ENCODE data around the gene YBX1. TPM values are rescaled to one million over a fixed set of nuclear protein-coding genes. Genes with fewer than 3 reads are reported as not detected.

The YBX1 gene
- total and polyA plus RNA-seq, 2 of the 13 experiments (the other 11 are each of a cell fraction or from before 2014, with no cell fraction given) = 339 to 628 TPM

DNA sequence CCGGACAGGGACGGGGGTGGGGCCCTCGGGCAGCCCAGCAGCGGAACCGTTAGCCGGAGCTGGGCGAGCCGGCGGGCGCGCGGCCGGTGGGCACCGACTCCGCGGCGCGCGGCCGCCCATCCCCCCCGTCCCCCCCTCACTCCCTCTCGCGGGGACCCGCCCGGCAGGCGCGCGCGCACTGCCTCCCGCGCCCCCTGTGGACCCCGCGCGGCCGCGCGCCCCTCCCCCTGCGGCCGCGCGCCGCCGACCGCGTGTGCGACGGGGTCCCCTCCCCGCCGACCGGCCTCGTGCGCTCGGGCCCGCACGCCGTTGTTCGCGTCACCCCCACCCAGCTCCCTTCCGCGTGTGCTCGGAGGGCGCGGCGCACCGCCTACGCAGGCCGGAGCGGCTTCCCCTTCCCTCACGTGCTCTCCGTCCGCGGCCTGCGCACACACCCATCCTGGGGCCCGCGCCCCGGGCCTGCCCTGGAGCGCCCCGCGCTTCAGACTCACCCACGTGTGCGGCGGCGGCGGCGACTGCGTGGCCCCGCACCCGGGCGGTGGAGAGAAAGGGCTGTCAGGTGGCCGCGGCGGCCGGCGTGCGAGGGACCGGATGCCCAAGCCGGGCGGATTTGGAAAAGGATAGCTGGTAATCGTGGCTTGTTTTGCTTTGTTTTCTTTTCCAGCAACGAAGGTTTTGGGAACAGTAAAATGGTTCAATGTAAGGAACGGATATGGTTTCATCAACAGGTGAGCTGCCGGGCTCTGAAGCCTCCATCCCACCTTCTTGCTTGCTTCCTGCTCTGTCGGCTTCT, 717 bp downstream of the YBX1 start (continued):
- TF ChIP-seq KDM2A (CRISPR knock-in tag; IDR thresholded peaks at IDR 0.05; ENCODE audit: borderline replicate concordance, low read depth) (peak; percentile 60; the same call in 1 of the 2 replicates), SOX6 (IDR thresholded peaks at IDR 0.05) (no peak), SOX6 (CRISPR knock-in tag; IDR thresholded peaks at IDR 0.05) (no peak), ZNF205 (CRISPR knock-in tag; IDR thresholded peaks at IDR 0.05) (0 out of 2 replicates have a peak, but pooled peaks have one; percentile 40), EED (CRISPR knock-in tag; IDR thresholded peaks at IDR 0.05) (no peak), FOXA3 (CRISPR knock-in tag; IDR thresholded peaks at IDR 0.05) (peak; percentile 26), EEA1 (CRISPR knock-in tag; IDR thresholded peaks at IDR 0.05; ENCODE audit: borderline replicate concordance) (no peak), CBX1 (IDR thresholded peaks at IDR 0.05; ENCODE audit: low read depth) (peak; percentile 34), ZNF615 (CRISPR knock-in tag; IDR thresholded peaks at IDR 0.05; ENCODE audit: borderline replicate concordance) (no peak), ZKSCAN5 (CRISPR knock-in tag; IDR thresholded peaks at IDR 0.05) (no peak), ZNF891 (CRISPR knock-in tag; IDR thresholded peaks at IDR 0.05) (0 out of 2 replicates have a peak, but pooled peaks have one; percentile 30), MXD4 (CRISPR knock-in tag; IDR thresholded peaks at IDR 0.05) (peak; percentile 97), SIX4 (CRISPR knock-in tag; IDR thresholded peaks at IDR 0.05) (no peak), REPIN1 (CRISPR knock-in tag; IDR thresholded peaks at IDR 0.05; ENCODE audit: borderline replicate concordance, low read depth) (no peak)
- TF ChIP-seq, protein P1, sequence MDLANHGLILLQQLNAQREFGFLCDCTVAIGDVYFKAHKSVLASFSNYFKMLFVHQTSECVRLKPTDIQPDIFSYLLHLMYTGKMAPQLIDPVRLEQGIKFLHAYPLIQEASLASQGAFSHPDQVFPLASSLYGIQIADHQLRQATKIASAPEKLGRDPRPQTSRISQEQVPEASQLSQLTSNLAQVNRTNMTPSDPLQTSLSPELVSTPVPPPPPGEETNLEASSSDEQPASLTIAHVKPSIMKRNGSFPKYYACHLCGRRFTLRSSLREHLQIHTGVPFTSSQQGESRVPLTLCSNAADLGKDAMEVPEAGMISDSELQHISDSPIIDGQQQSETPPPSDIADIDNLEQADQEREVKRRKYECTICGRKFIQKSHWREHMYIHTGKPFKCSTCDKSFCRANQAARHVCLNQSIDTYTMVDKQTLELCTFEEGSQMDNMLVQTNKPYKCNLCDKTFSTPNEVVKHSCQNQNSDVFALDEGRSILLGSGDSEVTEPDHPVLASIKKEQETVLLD (CRISPR knock-in tag; IDR thresholded peaks at IDR 0.05; ENCODE audit: low read depth) = 0 out of 2 replicates have a peak, but pooled peaks have one; percentile 13
- TF ChIP-seq, protein P2, sequence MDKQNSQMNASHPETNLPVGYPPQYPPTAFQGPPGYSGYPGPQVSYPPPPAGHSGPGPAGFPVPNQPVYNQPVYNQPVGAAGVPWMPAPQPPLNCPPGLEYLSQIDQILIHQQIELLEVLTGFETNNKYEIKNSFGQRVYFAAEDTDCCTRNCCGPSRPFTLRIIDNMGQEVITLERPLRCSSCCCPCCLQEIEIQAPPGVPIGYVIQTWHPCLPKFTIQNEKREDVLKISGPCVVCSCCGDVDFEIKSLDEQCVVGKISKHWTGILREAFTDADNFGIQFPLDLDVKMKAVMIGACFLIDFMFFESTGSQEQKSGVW (CRISPR knock-in tag; IDR thresholded peaks at IDR 0.05; ENCODE audit: borderline replicate concordance) = no peak
- TF ChIP-seq, protein P3, sequence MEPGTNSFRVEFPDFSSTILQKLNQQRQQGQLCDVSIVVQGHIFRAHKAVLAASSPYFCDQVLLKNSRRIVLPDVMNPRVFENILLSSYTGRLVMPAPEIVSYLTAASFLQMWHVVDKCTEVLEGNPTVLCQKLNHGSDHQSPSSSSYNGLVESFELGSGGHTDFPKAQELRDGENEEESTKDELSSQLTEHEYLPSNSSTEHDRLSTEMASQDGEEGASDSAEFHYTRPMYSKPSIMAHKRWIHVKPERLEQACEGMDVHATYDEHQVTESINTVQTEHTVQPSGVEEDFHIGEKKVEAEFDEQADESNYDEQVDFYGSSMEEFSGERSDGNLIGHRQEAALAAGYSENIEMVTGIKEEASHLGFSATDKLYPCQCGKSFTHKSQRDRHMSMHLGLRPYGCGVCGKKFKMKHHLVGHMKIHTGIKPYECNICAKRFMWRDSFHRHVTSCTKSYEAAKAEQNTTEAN (CRISPR knock-in tag; conservative IDR thresholded peaks at IDR 0.05) = peak; percentile 58; the same call in 1 of the 2 replicates
- TF ChIP-seq, protein P4, sequence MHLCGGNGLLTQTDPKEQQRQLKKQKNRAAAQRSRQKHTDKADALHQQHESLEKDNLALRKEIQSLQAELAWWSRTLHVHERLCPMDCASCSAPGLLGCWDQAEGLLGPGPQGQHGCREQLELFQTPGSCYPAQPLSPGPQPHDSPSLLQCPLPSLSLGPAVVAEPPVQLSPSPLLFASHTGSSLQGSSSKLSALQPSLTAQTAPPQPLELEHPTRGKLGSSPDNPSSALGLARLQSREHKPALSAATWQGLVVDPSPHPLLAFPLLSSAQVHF (CRISPR knock-in tag; IDR thresholded peaks at IDR 0.05) = 0 out of 2 replicates have a peak, but pooled peaks have one; percentile 41
- TF ChIP-seq, protein P5, sequence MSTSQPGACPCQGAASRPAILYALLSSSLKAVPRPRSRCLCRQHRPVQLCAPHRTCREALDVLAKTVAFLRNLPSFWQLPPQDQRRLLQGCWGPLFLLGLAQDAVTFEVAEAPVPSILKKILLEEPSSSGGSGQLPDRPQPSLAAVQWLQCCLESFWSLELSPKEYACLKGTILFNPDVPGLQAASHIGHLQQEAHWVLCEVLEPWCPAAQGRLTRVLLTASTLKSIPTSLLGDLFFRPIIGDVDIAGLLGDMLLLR (CRISPR knock-in tag; IDR thresholded peaks at IDR 0.05) = peak; percentile 95; the same call in 1 of the 2 replicates
- TF ChIP-seq, protein P6, sequence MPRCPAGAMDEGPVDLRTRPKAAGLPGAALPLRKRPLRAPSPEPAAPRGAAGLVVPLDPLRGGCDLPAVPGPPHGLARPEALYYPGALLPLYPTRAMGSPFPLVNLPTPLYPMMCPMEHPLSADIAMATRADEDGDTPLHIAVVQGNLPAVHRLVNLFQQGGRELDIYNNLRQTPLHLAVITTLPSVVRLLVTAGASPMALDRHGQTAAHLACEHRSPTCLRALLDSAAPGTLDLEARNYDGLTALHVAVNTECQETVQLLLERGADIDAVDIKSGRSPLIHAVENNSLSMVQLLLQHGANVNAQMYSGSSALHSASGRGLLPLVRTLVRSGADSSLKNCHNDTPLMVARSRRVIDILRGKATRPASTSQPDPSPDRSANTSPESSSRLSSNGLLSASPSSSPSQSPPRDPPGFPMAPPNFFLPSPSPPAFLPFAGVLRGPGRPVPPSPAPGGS (CRISPR knock-in tag; IDR thresholded peaks at IDR 0.05) = 0 out of 2 replicates have a peak, but pooled peaks have one; percentile 55

Measured in HepG2 (cell line).